Measurements from ENCODE around the gene LYAR. TPM values are rescaled to one million over a fixed set of nuclear protein-coding genes. Genes with fewer than 3 reads are reported as not detected.

The LYAR gene
- total RNA-seq, 6 donors from 2014 or later: 6.5 to 22.9 (median 14.1) TPM

- H3K36me3 ChIP-seq: peaks cover 5 to 49% (median 31%) of the 10 kb centered on the region in 4 donors
- no peak for TF ChIP-seq POLR2AphosphoS5 (IDR thresholded peaks at IDR 0.05)
- no peak for TF ChIP-seq CTCF (IDR thresholded peaks at IDR 0.05)
- no peak for TF ChIP-seq EP300 (IDR thresholded peaks at IDR 0.05)
- no peaks in the 10 kb centered on the region for H3K4me1 ChIP-seq
- H3K4me3 ChIP-seq: no peak overlapping the region
- no peak for DNase-seq
- no peak for ATAC-seq (ENCODE audit: low FRiP score in 2 of 2)
- 65 to 75% methylated on average over 18 of the region's 18 CpGs for WGBS, 2 donors
- H3K27me3 ChIP-seq: no peaks in the 10 kb centered on the region
- peak overlapping the region in 1 of 4 donors; percentile 35 for H3K27ac ChIP-seq
- no peaks in the 10 kb centered on the region for H3K9me3 ChIP-seq
Observed at GRCh38 chr4:4321951-4322688, 32.2 kb upstream of the LYAR start.

DNA sequence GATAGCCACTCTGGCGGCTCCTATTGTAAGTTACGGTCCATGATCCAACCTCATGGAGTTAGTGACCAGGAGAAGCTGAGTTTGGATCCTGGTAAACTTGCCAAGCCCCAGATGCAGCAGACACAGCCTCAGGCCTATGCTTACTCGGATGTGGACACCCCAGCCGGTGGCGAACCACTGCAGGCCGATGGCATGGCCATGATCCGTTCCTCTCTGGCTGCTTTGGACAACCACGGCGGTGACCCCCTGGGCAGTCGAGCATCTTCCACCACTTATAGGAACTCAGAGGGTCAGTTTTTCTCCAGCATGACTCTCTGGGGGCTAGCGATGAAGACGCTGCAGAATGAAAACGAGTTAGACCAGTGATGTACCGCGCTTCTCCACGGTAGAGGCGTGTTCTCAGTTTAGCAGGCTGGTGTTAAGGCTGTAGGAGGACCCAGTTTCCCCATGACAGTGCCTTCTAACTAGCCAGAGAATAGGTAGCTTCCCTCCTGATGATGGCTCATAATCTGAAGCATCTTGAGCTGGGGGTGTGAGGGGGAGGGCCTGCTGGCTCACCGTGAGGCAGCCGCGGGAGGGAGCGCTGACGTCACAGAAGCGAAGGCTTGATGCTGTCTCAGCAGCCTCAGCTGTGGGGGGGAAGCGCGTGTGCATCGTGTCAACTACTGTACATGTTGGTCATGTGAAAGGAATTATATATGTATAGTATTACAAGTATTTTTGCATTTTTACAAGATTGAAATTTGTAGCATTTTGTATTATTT is 31.2 kb upstream of the LYAR start:
- 94 to 95% methylated on average over 22 to 26 of the region's 26 CpGs for WGBS, 2 donors
- ATAC-seq (ENCODE audit: low FRiP score in 2 of 2) (no peak), DNase-seq (peak in 1 of 2 donors; percentile 50)
- no peak overlapping the region for H3K27ac ChIP-seq
- H3K9me3 ChIP-seq: no peaks in the 10 kb centered on the region
- no peaks in the 10 kb centered on the region for H3K4me1 ChIP-seq
- TF ChIP-seq CTCF (IDR thresholded peaks at IDR 0.05) (no peak), POLR2A (IDR thresholded peaks at IDR 0.05) (no peak), EP300 (IDR thresholded peaks at IDR 0.05) (no peak), POLR2AphosphoS5 (IDR thresholded peaks at IDR 0.05) (no peak)
- H3K27me3 ChIP-seq: no peaks in the 10 kb centered on the region
- H3K36me3 ChIP-seq: peaks cover 5 to 58% (median 36%) of the 10 kb centered on the region in 4 donors
- H3K4me3 ChIP-seq: no peak overlapping the region

DNA sequence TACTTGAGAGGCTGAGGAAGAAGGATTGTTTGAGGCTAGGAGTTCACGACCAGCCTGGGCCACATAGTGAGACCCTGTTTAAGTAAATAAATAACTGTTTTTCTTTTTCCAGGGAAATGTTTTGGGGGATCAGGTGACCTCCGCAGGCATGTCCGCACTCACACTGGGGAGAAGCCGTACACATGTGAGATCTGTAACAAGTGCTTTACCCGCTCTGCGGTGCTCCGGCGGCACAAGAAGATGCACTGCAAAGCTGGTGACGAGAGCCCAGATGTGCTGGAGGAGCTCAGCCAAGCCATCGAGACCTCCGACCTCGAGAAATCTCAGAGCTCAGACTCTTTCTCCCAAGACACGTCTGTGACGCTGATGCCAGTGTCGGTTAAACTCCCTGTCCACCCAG is 30.6 kb upstream of the LYAR start:
- DNase-seq (no peak), ATAC-seq (ENCODE audit: low FRiP score in 2 of 2) (no peak)
- Histone ChIP-seq H3K4me1 (no peaks in the 10 kb centered on the region), H3K4me3 (no peak overlapping the region), H3K27ac (no peak overlapping the region), H3K9me3 (no peaks in the 10 kb centered on the region), H3K27me3 (no peaks in the 10 kb centered on the region), H3K36me3 (peaks cover 5 to 64% (median 40%) of the 10 kb centered on the region in 4 donors)
- TF ChIP-seq CTCF (IDR thresholded peaks at IDR 0.05) (no peak), EP300 (IDR thresholded peaks at IDR 0.05) (no peak), POLR2AphosphoS5 (IDR thresholded peaks at IDR 0.05) (no peak), POLR2A (IDR thresholded peaks at IDR 0.05) (no peak)
- WGBS, 2 donors: 94 to 98% methylated on average over 14 to 15 of the region's 15 CpGs

- no peak overlapping the region for H3K4me3 ChIP-seq
- ATAC-seq (ENCODE audit: low FRiP score in 2 of 2): no peak
- no peaks in the 10 kb centered on the region for H3K27me3 ChIP-seq
- peaks cover 5 to 92% (median 58%) of the 10 kb centered on the region in 4 donors for H3K36me3 ChIP-seq
- peak in 1 of 2 donors; percentile 37 for DNase-seq
- no peaks in the 10 kb centered on the region for H3K9me3 ChIP-seq
- 91 to 94% methylated on average over 22 of the region's 23 CpGs for WGBS, 2 donors
- H3K4me1 ChIP-seq: no peaks in the 10 kb centered on the region
- TF ChIP-seq POLR2A (IDR thresholded peaks at IDR 0.05) (no peak), POLR2AphosphoS5 (IDR thresholded peaks at IDR 0.05) (no peak), EP300 (IDR thresholded peaks at IDR 0.05) (no peak), CTCF (IDR thresholded peaks at IDR 0.05) (no peak)
- H3K27ac ChIP-seq: no peak overlapping the region
Observed at GRCh38 chr4:4317496-4318232, 27.7 kb upstream of the LYAR start.
